Activated T-cell treated with anti-CD3 and anti-CD28 coated beads, Interleukin-2, amount 50 U/mL, for 1 hour (primary cell): ENCODE results near the gene MESD.
A peak's percentile ranks its signal among the peaks of the same experiment; 100 is the strongest.

Experiments
- DNase-seq: peaks from one replicate; pipeline ENCODE4 v3.0.0-alpha.2; 2020

MESD gene

DNA sequence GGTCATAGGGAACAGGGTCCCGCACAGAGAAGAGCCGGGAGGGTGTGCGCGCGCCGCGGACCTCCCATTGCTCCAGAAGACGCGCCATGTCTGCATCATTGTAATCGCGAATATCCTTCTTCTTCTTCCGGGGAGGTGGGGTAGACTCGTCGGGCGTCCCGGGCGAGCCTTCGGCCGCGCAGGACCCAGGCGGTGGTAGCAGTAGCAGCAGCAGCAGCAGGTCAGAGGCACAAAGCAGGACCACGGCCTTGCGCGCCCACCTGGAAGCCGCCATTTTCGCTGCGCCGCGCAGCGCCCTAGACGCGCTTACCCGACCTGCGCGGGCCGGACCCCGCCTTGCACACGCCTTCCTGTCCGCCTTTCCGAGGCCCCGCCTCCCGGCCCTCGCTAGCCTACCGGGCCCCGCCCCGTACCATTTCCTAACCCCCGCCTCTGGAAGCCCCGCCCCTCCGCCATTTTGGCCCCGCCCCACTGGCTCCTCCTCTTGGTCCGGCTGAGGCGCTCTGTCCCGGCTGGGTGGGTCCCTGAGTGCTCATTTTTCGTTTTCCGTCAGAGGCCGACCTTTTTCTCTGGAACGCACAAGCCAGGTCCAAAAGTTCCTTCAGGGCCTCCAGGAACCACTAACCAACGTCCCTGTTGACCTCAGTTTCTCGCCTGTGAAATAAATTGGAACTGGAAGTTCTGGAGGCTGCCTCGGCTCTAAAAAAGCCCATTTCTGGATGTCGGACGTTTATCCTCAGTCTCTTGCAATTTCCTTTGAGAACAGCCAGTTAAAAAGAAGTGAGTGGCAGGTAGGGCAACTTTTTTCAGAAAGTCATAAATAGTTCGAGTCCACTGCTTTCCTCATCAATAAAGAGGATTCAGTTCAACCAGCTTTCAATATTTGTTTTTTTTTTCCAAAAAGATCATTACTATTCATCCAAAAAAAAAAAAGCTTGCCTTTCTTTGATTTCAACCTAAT lies at the start of gene MESD:
TSS of gene MESD (minus strand) at position 302 of the 961 bp plus-strand sequence. CDS start at position 274, 28 bp downstream.
- DNase-seq: peak; percentile 97

DNA sequence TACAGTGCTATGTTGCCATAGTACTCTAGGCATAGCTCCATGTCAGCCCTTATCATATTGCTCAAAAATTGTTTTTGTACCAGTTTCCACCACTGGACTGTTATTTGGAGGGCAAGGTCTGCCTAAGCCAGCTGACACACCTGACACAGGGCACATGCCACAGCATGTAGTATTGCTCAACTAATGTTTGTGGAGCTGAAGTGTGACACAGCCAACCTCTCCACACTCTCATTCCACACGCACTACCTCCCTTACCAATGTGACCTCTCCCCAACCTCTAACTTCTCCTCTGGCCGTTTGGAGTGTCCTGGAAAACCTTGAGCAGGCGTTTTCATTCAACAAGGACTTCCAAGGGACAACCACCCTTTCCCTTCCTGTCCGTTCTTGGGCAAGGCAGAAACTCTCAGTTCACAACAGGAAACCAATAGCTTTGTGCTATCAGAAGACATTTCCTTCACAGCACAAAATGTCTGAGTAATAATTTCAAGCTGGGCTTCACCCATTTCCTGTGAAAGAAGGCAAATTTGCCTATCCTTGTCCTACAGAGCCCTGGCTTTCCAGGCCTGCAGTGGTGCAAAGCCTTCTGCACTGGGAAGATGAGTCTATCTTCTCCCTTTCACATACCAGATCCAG lies 49.5 kb upstream of the MESD start:
- no peak for DNase-seq

DNA sequence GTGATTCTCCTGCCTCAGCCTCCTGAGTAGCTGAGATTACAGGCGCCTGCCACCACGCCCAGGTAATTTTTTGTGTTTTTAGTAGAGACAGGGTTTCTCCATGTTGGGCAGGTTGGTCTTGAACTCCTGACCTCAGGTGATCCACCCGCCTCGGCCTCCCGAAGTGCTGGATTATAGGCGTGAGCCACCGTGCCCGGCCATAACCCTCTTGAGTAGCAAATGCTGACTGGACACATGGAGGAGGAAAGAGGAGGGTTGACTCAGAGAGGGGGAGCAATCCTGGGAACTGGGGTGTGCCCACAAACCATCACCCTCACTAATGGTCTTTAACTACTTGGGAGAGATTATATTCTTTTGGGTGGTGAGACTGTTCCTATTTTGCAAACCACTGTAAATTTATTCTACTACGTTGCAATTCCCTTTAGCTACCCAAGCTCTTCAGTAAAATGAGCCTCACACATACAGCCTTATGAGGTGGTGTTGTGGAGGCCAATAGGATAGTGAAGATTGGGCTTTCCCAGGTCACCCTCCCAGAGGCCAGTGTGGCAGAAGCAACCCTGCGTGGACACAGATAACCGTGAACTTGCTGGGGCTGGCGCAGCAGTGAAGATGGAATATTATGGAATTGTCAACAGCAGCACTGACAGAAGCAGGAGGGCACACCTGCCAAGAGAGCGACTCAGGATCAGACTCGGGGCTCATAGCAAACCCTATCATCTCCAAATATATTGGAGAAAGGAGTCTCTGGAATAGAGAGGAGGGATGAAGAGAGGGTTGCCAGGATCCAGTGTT lies 48.5 kb upstream of the MESD start:
- no peak for DNase-seq

DNA sequence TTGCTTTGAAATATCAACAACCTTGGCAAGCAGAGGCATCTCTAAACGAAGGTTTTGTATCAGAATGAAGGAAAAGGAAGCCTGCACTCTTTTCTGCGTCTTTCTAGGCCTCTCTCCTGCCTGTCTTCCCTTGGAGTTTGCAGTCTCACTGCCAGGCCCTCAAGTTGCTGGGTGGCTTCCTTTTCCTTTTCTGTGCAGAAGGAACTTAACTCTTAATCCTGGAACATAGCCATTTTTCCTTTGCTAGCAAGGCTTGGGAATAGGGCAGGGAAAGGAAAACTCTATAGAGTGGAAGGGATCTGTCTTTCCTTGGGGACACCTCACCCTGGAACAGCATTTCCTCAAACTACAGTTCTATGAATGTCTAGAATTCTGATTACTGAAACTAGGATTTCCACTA lies 43.9 kb upstream of the MESD start:
- DNase-seq: no peak

DNA sequence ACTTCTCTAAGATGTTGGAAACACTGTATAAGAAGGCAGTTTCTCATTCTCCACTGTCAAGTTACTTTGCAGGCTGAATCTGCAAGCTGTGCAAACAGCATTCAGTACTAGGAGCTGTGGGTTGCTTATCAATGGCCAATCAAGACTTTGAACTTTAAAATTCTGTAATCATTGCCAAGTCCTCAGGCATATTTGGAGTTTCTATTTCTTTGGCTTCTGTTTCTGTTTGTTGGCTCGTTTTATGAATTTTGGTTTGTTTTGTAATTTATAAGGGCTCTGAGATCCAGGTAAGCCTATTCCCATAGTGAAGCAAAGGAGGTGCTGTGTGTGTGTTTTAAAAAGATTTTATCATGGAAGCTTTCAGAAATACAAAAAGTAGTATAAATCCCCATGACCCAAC lies 43.2 kb upstream of the MESD start:
- no peak for DNase-seq

DNA sequence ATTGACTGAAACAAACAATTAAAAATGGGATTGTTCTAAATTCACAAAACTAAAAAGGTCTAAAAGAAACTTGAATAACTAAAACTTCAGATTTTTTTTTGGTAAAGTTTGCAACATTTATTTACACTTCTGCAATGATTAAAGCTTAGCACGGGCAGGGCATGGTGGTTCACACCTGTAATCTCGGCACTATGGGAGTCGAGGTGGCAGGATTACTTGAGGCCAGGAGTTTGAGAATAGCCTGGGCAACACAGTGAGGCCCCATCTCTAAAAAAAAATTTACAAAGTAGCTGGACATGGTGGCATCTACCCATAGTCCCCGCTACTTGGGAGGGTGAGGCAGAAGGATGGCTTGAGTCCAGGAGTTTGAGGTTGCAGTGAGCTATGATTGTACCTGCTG lies 42.7 kb upstream of the MESD start:
- no peak for DNase-seq

DNA sequence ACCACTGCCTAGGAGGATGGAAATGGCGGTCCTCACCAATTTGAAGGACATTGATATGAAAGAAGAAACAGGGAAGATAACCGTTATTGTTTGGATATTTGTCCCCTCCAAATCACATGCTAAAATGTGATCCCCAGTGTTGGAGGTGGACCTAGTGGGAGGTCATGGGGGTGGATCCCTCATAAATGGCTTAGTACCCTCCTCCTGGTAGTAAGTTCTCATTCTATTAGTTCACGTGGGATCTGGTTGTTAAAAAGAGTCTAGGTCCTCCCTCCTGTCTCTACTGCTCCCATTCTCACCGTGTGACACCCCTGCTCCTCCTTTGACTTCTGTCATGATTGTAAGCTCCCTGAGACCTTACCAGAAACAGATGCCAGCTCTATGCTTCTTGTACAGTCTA lies 41.6 kb upstream of the MESD start:
- DNase-seq: no peak

- no peak for DNase-seq
These were observed 40.7 kb upstream of the MESD start for GRCh38 chr15:81030301-81030750.

GRCh38 chr15:81029414-81030300 lies 40.0 kb upstream of the MESD start:
- no peak for DNase-seq

GRCh38 chr15:81026836-81027599 lies 37.4 kb upstream of the MESD start:
- no peak for DNase-seq

DNA sequence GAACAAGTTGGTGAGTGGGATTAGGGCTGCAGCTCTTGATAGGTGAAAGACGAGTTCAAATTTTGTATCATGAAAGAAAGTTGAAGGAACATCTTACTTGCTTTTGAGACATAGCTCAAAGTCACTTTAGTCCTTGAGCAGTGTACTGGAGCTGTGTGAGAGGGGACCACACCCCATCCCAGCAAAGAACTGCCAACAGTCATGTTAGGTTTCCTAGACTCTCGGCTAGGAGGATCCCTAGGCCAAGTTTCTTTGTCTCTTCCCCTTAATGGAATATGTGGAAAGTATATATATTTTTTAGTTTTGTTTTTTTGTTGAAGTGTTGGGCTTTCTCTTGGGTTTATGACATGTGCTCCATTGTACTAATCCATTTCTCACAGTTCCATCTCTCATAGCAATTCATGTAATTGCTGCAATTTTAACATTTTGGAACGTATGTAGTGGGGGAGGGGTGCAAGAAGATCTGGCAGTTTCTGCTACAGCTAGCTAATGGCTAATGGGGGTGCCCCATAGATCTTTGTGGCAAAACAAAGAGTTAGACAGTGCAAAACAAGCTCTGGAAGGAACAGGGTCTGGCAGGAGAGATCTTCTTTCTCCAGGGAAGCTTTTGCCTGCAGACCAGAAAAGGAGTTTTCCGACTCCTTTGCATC lies 36.2 kb upstream of the MESD start:
- DNase-seq: no peak

GRCh38 chr15:81024936-81025335 lies 35.3 kb upstream of the MESD start:
- DNase-seq: no peak

DNA sequence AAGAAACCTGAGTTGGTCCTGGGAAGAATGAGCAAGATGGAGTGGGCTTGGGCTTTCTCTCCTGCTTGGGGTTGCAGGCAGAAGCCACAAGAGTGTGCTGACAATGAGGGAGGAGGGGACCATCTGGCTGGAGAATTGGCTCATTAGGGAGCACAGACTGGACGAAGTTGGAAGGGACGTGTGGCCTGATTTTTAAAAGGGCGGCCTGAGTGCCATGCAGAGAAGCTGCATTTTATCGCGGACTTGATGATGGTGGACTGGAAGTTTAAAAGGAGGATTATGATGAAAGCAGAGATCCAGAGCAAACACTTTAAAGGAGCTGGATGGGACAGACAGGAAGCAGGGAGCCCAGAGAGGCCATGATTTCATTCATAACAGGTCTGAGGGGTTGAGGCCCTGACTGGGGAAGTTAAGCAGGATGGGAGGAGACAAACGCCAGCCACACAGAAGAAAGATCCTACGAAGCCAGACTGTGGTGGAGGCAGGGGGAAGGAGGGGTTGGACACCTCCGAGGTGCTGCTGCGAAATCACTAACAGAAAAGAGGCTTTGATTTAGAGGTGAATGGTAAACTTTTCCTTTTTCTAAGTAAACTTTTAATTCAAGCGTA lies 34.8 kb upstream of the MESD start:
- no peak for DNase-seq

GRCh38 chr15:81023483-81024264 lies 34.1 kb upstream of the MESD start:
- DNase-seq: no peak

DNA sequence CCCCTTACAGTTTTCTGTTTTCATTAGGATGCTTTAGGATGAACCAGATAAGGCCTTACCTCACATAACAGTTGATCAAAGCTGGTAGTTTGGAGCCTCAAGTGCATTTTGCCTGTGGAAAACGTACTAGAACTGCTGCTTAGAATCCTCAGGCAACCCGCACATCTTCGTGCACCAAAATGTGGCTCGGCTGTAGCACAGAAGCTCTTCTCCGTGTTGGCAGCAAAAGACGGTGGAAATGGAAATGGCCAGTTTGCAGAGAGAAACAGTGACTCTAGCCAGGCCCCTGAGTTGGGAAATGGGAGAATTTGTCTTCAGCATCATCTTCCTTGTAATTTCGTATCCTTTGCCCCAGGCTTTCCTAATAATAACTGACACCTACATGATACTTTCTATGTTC lies 31.7 kb upstream of the MESD start:
- no peak for DNase-seq

- no peak for DNase-seq
These were observed 28.6 kb upstream of the MESD start for GRCh38 chr15:81018197-81018596.

DNA sequence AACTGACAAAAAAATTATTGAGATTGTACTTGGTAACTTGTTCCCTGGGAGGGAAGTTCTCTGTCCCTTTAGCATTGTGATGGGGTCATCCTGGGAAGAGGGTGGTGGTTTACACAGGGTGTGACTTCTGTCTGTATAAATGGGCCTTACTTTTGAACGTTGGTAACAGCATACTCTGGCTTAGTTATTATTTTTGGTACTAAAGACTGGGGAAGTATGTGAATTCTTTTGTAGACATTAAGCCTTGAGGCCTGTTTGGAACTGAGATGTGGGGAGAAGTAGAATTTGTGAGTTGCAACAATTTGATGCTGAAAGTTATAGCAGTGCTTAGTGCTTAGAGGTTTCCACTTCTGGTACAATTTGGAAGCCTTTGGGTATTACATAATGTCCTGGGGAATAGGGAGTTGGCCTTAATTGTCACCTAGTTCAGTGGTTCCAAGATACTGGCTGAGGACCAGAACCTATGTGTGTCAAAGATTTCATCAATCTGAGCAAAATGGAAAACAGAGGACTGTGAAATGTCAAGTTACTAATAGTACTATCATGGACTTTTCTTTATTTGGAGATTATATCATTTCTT lies 27.0 kb upstream of the MESD start:
- DNase-seq: no peak

GRCh38 chr15:81015621-81016488 lies 26.2 kb upstream of the MESD start:
- no peak for DNase-seq
